Stimulated activated CD4-positive, alpha-beta T cell treated with anti-CD3 and anti-CD28 coated beads, TNF-alpha, amount 100 ng/mL, for 24 hours (primary cell): ENCODE data around the gene RUNX2.
A peak's percentile ranks its signal among the peaks of the same experiment; 100 is the strongest.
"Not testable (repeated sequence)": the region's sequence is repeated elsewhere in the genome, so short reads cannot be mapped to it uniquely, and the experiment has no call there.

ENCODE experiments used
- DNase-seq, 3 experiments: peaks; one replicate each; pipeline ENCODE4 v3.0.0-alpha.2; 2020; ENCODE audit warnings: low read depth in 3 of 3

RUNX2 gene

DNA sequence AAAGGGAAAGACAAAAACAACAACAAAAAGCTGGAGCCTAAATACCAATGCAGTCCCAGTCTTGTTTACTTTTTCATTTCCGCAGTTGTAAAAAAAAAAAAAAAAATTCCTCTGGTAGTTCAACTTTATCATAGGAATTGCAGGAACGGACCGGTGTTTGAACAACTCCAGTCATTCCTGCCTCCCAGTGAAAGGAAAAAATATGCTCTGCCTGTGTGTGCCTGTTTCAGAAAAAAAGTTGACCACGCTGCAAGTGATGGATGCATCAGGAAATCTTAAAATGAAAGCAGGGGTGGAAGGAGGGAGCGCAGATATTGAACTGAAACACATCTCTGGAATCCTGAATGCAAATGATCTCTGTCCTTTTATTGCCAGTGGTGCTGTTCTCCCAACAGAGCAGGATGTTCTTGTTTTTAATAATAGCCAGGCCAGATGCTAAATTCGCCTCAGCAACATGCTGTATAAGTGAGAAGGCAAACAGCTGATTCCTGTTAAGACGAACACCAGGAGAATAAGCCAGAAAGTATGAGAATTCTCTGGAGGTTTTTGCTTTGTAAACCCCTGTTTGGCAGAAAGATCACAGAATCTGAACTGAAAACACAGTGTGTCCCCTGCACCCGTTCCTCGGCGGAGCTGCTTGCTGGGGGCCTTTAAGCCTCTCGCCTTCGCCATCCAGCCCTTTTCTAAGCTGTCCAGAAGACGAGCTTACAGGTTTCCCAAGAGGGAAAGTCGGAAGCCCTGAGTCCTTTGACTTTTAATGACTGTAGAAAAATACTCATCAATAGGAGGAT, 228.0 kb downstream of the RUNX2 start:
- DNase-seq, result no peak

DNA sequence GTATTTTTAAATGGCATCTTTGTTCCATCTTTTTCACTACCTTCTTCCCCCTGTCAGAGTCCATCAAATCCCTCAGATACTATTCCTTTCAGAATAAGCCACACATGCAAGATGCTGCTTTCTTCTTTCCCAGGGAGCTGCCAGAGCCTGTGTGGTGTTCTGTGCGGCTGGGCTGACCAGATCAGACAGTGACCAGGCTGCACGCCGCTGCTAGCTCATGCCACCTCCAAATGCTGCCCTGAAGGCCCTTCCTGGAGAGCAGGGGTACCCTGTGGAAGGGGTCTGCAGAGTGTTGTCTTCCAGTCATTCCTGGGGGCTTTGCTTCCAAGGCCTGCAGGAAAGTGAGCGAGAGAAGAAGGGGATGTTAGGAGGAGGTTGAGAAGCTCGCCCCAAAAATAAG, 228.7 kb downstream of the RUNX2 start:
- no peak for DNase-seq

- no peak for DNase-seq
Observed at GRCh38 chr6:45557454-45557853, 229.3 kb downstream of the RUNX2 start.

- DNase-seq, result no peak
Observed at GRCh38 chr6:45558858-45559257, 230.7 kb downstream of the RUNX2 start.

DNA sequence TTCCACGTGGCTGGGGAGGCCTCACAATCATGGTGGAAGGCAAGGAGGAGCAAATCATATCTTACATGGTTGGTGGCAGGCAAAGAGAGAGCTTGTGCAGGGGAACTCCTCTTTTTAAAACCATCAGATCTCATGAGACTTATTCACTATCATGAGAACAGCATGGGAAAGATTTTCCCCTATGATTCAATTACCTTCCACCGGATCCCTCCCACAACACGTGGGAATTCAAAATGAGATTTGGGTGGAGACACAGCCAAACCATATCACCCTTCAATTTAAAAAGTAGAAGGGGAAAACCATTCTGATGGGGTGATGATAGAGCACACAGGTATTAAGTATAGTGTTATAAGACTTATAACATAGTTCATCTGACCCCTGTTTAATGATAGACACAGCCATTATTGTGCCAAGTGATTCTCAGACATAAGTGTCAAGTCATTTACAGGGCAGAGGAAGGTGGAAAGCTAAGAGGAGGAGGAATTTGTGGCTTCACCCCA, 232.2 kb downstream of the RUNX2 start:
- DNase-seq, result not testable (repeated sequence)

DNA sequence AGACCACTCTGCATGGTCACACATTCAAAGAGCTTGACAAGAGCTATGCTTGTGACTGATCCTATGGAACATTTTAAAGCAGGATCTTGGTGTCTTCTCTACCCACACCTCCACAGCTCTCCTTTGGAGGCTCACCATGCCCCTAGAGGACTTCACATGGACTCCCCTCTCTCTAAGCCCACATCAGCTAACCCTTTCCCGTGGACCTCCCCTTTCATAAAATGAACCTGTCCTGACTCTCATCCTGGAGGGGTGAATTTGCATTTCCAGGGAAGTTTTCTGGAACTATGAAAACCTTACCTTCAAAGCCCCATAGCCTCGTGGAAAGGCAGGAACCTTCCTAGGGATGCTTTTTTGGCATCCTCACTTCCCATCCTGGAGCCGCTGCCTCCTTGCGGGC, 234.0 kb downstream of the RUNX2 start:
- no peak for DNase-seq

GRCh38 chr6:45563041-45563440, 234.9 kb downstream of the RUNX2 start:
- no peak for DNase-seq

- DNase-seq, result no peak
Observed at GRCh38 chr6:45563844-45564243, 235.7 kb downstream of the RUNX2 start.

GRCh38 chr6:45566882-45567281, 238.8 kb downstream of the RUNX2 start:
- no peak for DNase-seq

DNA sequence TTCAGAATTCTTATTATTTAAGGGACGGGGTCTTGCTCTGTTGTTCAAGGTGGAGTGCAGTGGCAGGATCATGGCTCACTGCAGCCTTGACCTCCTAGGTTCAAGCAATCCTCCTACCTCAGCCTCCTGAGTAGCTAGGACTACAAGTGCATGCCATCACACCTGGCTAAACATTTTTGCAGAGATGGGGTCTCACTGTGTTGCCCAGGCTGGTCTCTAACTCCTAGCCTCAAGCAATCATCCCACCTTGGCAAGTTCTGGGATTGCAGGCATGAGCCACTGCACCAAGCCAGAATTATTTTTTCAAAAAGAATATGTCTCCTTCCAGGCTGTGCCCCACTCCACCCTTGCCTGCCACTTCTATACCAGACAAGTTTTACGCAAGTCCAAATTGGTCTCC, 239.7 kb downstream of the RUNX2 start:
- DNase-seq, result no peak

GRCh38 chr6:45568626-45569025, 240.5 kb downstream of the RUNX2 start:
- DNase-seq, result no peak

- no peak for DNase-seq
Observed at GRCh38 chr6:45569210-45569945, 241.2 kb downstream of the RUNX2 start.

GRCh38 chr6:45571159-45571558, 243.0 kb downstream of the RUNX2 start:
- DNase-seq, result no peak

GRCh38 chr6:45572833-45573232, 244.7 kb downstream of the RUNX2 start:
- no peak for DNase-seq

DNA sequence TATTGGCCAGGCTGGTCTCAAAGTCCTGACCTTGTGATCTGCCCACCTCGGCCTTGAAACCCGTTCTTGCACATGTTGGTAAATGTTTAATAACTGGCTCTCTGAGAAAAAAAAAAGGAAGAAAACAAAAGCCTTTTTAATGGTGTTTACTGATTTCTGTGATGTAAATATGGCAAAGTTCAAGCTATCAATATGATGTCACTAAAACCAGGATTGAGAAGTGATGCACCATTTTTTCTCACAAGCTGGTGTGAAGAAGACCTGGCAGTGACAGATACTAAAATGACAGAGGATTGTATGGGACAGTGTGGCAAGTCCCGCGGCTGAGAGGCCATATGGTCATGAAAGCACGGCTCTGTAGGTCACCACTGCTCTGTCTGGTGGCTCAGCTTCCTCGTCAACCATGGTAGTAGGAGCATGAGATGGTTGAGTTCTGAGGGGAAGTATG, 245.9 kb downstream of the RUNX2 start:
- no peak for DNase-seq

GRCh38 chr6:45574885-45575284, 246.8 kb downstream of the RUNX2 start:
- no peak for DNase-seq

- no peak for DNase-seq
Observed at GRCh38 chr6:45576648-45577624, 248.8 kb downstream of the RUNX2 start.

DNA sequence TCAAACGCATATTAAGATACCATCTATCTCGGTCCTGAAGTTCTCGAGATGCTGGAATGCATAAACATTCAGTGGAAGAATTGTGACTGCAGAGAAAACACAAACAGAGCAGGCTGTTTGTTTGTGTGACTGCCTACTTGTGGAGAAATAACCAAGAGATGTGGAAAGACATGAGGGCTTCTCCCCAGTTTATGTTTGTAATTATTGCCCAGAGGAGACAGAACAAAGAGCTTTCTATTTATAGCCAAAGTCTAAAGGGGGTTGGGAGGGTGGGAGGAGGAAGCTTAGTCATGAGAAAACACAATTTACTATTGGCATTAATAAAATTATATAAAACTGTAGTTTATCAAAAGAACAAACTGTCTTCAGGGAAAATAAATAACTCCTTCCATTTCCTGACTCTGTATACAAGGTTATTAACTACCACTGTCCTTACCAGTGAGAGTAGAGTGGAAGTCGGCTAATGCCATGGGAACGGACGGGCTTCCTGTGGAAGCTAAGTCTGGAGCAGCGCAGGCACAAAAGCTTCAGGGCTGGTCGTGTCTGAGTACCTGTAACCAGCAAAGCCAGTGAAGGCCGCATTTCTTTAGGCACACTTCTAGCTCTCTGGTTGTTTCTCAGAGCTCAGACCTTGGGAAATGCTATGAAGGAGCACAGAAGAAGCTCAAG, 249.8 kb downstream of the RUNX2 start:
- DNase-seq, result no peak

DNA sequence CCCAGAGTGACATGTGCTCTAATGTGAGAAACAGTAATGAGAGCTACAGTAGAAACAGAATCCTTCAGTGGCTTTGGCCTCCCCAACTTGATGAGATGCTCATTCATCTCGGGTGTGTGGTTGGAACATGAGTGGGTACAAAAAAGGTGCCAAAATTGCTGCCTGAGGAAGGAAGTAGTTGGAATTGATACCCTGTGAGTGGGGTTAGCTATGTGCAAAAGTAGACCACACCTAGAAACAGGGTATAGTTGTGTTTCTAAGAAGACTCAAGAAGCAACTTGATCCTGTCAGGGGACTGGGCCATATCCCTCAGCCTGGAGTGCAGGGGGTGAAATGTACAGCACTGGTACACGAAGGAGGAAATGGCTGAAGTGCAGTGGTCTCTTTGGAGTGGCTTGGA, 256.0 kb downstream of the RUNX2 start:
- DNase-seq, result no peak

DNA sequence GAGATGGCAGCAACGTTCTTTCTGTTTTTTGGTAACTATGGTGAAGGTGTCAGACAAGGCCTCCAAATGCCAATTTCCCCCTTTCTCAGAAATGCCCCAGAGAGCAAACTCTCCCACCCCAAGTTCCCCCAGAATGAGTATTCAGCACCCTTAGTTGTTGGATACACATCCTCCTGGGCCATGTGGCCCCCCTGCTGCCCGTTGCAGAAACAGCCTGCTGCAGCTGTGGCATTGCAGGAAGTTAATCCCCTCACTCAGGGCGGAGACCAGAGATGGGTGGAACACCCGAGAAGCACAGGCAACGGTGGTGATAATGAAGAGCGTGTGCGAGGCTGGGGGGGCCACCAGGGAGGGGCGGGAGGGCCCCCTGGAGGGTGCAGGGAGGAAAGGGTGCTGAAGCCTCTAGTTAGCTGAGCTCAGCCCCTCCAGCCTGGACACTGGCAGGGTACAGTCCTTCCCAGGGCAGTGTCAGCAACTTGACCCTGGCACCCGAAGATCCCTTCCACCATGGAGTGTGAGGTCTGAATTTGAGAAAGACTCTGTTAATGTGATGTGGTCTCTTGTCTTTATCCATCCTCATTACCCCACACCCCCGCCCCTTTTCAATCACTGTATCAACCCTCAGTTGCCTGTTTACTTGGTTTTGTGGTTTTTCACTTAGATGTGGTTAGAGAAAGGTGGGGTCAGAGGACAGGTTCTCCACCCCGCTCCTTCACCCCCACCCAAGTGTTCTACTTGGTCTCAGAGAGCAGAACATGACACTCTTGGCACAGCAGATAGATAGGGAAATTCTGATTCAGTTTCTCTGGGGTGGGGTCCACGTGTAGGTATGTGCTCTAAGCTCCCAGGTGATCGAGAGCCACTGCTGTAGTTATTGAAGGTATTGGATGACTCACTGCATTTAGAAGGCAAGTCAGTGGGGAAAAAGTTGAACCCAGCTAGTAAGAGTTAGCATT, 258.4 kb downstream of the RUNX2 start:
- peak in 2 of 3 experiments; percentile 7 to 29 for DNase-seq
